ENCODE measurements around the gene MAN1B1.

MAN1B1 gene

DNA sequence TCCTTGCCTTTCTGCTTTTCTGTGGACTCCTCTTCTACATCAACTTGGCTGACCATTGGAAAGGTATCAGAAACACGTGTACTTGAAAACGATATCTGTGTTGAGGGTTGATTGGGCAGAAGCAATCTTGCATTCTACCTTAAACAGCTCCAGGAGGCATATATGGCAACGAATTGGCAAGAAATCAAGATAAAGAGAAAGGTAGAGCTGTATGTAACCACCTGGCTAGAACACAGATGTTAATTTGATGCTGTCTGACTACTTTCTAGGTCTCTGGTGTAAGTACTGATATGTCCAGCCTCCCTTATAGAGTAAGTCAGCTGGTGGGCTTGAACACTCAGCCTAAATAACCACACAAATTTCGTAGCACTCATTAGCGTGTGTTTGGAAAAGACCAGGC lies 1.3 kb downstream of the MAN1B1 start:
- no peak for DNase-seq

- DNase-seq: no peak
Observed at GRCh38 chr9:137089232-137089947, 2.6 kb downstream of the MAN1B1 start.

- DNase-seq: peak; percentile 88
Observed at GRCh38 chr9:137095664-137096517, 9.1 kb downstream of the MAN1B1 start.

GRCh38 chr9:137096785-137097546 lies 10.2 kb downstream of the MAN1B1 start:
- DNase-seq: no peak

DNA sequence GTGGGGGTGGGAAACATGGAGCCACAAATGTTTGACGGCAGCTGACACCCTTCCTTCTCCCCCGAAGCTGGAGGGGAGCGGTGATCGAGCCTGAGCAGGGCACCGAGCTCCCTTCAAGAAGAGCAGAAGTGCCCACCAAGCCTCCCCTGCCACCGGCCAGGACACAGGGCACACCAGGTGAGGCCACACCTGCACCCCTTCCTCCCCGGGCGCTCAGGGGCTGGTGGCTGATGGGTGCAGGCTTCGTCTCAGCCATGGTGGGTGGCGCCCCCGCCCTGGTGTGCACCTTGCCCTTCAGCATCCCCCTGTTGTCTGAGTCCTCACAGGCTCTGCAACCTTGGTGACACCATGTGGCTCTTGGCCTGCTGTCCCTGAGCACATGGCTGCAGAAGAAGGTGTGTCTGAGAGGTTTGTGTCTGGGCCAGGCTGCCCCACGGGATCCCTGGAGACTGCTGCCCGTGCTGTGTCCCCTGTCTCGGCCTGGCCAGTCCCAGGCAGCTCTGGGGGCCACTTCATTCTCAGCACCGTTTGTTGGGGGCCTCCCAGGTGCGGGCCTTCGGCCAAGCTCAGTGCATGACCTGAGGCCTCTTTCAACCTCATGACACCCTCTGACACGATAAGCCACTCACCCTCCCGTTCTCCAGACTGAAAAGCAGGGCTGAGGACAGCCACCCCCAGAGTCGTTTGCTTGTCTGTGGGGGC lies 11.1 kb downstream of the MAN1B1 start:
- DNase-seq: no peak

DNA sequence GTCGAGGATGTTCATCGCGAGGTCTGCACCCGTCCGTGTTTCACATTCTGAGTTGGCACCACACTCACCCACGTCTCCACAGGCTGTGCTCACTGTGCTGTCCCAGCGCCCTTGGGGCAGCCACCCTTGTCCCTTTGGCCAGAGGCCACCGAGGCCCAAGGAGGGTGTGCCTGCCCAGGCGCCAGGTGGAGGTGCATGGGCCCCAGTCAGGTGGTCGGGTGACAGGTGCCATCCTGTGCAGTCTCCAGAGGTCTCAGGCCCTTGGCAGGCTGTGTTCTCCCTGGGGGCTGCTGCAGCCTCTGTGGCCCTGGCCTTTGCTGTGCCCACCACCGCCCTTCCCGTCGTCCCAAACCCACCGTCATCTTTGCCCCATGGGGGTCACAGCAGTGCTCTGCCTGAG lies 12.4 kb downstream of the MAN1B1 start:
- DNase-seq: no peak

- no peak for DNase-seq
Observed at GRCh38 chr9:137103206-137103999, 16.6 kb downstream of the MAN1B1 start.

DNA sequence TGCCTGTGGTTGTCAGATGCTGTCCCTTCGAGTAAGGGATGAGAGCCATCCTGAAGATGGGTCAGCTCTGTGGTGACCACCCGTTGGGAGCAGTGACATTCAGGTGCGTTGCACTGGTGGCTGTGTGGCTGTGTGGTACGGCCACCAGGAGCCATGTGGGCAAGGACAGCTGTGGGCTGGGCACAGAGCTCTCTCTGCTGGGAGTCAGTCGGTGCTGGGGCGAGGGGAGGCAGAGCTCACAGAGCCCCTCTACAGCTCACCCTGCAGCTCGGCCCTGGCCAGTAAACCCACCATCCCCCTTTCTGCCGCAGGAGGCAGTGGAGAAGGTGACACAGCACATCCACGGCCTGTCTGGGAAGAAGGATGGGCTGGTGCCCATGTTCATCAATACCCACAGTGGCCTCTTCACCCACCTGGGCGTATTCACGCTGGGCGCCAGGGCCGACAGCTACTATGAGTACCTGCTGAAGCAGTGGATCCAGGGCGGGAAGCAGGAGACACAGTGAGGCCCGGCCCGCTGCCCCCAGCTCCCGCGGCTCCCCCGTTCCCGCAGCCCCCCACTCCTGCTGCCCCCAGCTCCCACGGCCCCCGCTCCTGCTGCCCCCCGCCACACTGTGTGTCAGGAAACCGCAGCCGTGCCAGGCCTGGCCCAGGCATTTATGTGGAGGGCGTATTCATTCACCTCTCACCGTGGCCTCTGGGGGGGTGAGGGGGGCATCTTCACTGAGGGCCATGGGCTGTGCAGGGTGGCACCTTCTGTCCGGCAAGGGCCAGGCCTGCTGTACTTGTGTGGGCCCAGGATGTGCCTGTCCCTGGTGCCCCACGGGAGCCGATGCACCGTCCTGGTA lies 19.3 kb downstream of the MAN1B1 start:
- no peak for DNase-seq

DNA sequence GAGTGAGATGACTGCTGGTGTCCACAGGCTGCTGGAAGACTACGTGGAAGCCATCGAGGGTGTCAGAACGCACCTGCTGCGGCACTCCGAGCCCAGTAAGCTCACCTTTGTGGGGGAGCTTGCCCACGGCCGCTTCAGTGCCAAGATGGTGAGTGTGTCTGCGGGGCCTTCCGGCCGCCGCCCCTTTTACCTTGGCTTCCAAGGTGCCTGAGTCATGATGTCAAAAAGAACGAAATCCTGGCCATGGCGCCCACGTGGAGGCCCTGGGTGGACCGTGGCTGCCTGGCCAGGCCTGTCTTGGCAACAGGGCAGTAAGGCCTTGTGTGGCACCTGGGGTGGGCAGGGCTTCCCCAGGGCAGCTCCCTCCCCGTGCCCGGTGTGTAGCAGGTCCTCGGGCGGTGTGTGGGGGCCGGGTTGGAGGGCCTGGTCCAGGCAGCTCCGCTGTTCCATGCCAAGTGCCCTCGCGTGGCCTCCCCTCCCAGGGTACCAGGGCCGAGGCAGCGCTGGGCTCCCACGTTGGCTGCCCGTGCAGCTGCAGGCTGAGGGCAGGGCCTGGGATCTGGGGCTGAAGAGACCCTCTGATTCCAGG lies 20.0 kb downstream of the MAN1B1 start:
- DNase-seq: no peak

DNA sequence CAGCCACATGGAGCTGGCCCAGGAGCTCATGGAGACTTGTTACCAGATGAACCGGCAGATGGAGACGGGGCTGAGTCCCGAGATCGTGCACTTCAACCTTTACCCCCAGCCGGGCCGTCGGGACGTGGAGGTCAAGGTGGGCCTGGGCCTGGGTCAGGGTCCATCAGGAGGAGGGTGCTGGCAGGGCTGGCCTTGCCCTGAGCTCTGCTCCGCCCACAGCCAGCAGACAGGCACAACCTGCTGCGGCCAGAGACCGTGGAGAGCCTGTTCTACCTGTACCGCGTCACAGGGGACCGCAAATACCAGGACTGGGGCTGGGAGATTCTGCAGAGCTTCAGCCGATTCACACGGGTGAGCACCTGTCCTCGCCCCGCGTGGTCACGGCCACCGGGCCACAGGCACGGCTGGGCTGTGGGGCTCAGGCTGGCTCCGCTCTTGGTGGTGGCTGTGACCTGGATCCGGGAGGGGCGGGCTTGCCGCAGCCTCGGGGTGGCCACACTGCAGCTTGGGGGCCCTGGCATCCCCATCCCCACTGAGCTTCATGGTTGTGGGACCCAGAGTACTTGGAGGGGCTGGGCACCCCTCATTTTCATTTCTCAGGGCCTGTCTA lies 20.6 kb downstream of the MAN1B1 start:
- DNase-seq: no peak

DNA sequence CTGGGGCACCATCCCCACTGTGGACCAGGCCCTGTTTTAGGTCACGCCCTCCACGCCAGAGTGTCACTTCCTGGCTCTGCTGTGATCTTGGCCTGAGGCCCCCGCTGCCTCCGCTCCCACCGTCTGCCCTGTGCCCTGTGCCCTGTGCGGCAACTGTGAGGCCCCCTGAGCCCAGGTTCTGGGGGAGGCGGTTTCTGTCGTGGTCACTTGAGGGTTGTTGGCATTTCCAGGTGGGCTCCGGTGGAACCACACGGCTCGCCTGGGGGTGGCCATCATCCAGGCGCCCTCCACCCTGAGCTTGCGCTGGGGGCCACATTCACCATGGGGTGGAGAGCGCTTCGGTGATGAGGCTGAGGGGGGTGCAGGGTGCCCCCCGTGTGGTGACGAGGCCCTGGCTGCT lies 21.2 kb downstream of the MAN1B1 start:
- no peak for DNase-seq

- DNase-seq: no peak
Observed at GRCh38 chr9:137108608-137109249, 21.9 kb downstream of the MAN1B1 start.

DNA sequence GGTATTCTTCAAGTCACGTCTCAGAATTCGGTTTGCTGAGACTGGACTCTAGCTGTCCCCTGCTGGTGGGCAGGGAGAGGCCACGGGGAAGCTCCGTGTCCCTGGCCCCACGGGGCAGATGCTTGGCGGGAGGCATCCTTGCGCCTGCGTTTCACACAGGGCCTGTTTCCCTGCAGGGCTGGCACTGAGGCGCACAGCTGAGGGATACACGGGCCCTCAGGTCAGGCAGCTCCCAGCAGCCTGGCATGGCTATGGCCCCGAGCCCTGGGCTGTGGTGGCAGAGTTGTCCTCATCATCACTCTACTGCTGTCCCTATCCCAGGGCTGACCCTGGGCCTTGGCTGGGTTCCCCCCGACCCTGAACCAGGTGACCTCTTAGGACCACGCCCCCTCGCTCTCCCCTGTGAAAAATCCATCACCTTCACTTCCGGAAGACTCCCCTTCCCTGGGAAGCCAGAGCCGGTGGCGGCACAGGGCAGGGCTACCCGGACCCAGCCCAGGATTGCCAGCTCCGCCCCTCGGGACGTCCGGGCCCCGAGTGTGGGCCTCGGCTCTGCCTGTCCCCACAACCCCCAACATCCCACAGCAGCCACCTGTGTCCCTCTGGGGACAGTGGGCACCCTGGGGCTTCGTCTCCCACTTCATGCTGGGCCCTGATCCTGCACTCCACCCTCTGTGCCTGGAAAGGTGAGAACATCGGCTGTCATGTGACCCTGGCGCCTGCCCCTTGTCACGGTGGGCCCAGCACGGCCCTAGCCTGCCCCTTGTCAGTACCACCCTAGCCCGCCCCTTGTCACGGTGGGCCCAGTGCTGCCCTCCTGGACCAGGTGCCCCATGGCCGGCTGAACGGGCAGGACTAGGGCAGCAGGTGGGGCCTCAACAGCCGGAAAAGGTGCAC lies 22.7 kb downstream of the MAN1B1 start:
- no peak for DNase-seq

DNA sequence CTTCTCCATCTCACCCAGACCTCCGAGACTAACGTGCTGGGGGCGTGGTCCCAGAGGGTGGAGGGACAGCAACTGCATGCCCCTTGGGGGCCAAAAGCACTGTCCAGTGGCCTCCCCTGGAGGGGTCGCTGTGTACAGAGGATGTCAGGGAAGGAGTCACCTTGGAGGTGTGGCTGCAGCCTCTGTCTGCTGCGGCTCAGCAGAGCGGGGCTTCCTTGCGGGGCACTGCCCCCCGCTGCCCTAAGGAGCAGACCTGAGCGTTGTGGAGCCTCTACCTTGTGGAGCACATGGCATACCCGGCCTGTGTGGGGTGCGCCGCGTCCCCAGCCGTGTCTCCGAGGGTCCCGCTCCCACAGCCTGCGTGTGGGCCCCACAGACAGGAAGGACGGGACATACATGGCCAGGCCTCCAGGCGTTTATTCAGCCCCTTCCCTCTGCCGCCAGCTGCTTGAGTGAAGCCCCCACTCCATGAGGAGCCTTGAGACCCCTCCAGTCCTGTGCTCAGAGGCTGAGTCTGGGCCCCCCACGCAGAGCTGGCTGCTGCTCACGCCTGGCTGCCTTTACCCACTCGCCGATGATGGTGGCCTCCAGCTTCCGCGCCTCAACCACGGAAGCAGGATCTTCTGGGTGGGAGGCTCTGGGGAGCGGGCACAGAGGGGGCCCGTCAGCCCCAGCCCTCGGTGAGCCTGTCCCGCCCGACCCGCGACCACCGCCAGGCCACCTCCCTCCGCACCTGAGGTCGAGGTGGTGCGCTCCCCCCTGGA lies 23.5 kb downstream of the MAN1B1 start:
- DNase-seq: no peak

DNA sequence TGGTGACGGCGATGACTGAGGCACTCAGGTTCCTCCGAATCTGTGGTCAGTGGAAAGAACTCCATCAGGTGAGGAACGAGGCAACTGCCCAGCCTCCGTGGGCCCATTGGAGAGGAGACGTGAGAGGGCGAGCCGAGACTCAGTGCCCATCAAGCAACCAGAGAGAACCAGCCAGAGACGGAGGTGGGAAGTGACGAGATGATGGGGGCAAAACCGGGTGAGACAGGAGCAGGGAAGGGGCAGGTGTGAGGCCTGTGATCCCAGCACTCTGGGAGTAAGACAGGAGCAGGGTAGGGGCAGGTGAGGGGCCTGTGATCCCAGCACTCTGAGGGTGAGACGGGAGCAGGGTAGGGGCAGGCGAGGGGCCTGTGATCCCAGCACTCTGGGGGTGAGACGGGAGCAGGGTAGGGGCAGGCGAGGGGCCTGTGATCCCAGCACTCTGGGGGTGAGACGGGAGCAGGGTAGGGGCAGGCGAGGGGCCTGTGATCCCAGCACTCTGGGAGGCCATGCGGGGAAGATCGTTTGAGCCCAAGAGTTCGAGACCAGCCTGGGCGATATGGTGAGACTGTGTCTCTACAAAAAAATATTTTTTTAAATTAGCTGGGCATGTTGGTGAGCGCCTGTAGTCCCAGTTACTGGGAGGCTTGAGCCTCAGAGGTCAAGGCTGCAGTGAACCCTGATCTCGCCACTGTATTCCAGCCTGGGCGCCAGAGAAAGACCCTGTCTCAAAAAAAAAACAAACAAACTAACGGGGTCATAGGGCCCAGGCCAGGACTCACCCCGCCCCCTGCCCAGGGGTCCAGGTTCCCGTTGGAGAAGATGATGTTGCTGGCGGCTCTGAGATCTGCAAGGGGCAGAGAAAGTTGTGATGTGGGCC lies 24.4 kb downstream of the MAN1B1 start:
- no peak for DNase-seq

GRCh38 chr9:137111788-137112563 lies 25.2 kb downstream of the MAN1B1 start:
- DNase-seq: no peak
